Endothelial cell of umbilical vein (primary cell): ENCODE measurements around the gene COA4. TPM values are rescaled to one million over a fixed set of nuclear protein-coding genes. Genes with fewer than 3 reads are reported as not detected.

Experiments
- BruUV-seq: library from RNA; stranded (reverse); fragments of 400-500 nt; replicated peaks from 2 replicates; lab custom pipeline; 2021; lab: Mats Ljungman, UMichigan
- CTCF ChIA-PET: fragments of 300-600, 350-600 bp; sonication (Branson Sonifier 250); formaldehyde crosslinking; loops from one replicate; lab custom pipeline; 2021; ENCODE audit warnings: antibody characterized with exemption, inconsistent platforms; lab: Charles Lee
- POLR2A ChIA-PET: fragments of 300-600, 350-600 bp; sonication (Branson Sonifier 250); formaldehyde crosslinking; loops from one replicate; lab custom pipeline; 2021; ENCODE audit warnings: antibody characterized with exemption, inconsistent platforms; lab: Charles Lee
- DNase-seq: peaks from one replicate; pipeline ENCODE4 v3.0.0-alpha.2; 2011; ENCODE audit warnings: low read depth, low spot score
- FAIRE-seq: peaks from 2 replicates; lab custom pipeline; 2011; peaks lifted over from hg19 to GRCh38; lab: Jason Lieb, UNC
- H2AFZ ChIP-seq: 2 replicates; pipeline ENCODE4 v1.6.0; 2012; ENCODE audit warnings: low read depth, low read length, control low read depth, inconsistent platforms
- H3K27ac ChIP-seq: 2 replicates; pipeline ENCODE4 v1.5.1; 2011; ENCODE audit warnings: low read depth, mild to moderate bottlenecking, control low read depth, low read length, moderate library complexity; ENCODE audit not compliant: insufficient read depth
- H3K27me3 ChIP-seq, 2 experiments: 2 replicates each; pipeline versions ENCODE4 v1.6.0 to v1.6.1; 2011; ENCODE audit warnings: low read length in 2 of 2, mixed read lengths in 1 of 2; ENCODE audit not compliant: control insufficient read depth in 2 of 2, insufficient read depth in 2 of 2
- H3K36me3 ChIP-seq, 2 experiments: 2 replicates in 1 of 2; 3 replicates in 1 of 2; pipeline ENCODE4 v1.5.1; 2011; ENCODE audit warnings: low read length in 2 of 2, mild to moderate bottlenecking in 1 of 2, moderate library complexity in 1 of 2; ENCODE audit not compliant: control insufficient read depth in 2 of 2, insufficient read depth in 2 of 2; ENCODE audit errors: extremely low read depth in 1 of 2
- H3K4me1 ChIP-seq: 3 replicates; pipeline ENCODE4 v1.5.1; 2011; ENCODE audit warnings: mild to moderate bottlenecking, low read length; ENCODE audit not compliant: control insufficient read depth, insufficient read depth; ENCODE audit errors: extremely low read depth
- H3K4me2 ChIP-seq: 2 replicates; pipeline ENCODE4 v1.6.1; 2011; ENCODE audit warnings: low read length, control low read depth, mixed read lengths; ENCODE audit not compliant: insufficient read depth
- H3K4me3 ChIP-seq, 3 experiments: fragments of 200-600 bp in 1 of 3; sonication (generic), shearing (Covaris generic) in 1 of 3; replicated peaks in 1 of 3; 2 replicates each; pipeline ENCODE4 v1.5.1; 2011 to 2016; ENCODE audit warnings: control low read depth in 3 of 3, low read length in 3 of 3, mild to moderate bottlenecking in 2 of 3, inconsistent platforms in 1 of 3, low read depth in 1 of 3, moderate library complexity in 1 of 3; ENCODE audit not compliant: insufficient read depth in 1 of 3
- H3K79me2 ChIP-seq: 2 replicates; pipeline ENCODE4 v1.6.0; 2012; ENCODE audit warnings: low read length, inconsistent platforms; ENCODE audit not compliant: control insufficient read depth, insufficient read depth
- H3K9ac ChIP-seq: replicated peaks from 2 replicates; pipeline ENCODE3; 2011; ENCODE audit warnings: low read length, control low read depth; ENCODE audit not compliant: insufficient read depth; ENCODE audit errors: extremely low read depth
- H3K9me1 ChIP-seq: replicated peaks from 3 replicates; pipeline ENCODE4 v1.6.0; 2011; ENCODE audit warnings: mild to moderate bottlenecking, low read length; ENCODE audit not compliant: control insufficient read depth, insufficient read depth; ENCODE audit errors: extremely low read depth
- H3K9me3 ChIP-seq: replicated peaks from 2 replicates; pipeline ENCODE4 v1.5.1; 2012; ENCODE audit warnings: low read length, inconsistent platforms; ENCODE audit not compliant: control insufficient read depth, insufficient read depth
- H4K20me1 ChIP-seq: replicated peaks from 2 replicates; pipeline ENCODE3; 2011; ENCODE audit warnings: mild to moderate bottlenecking, low read length; ENCODE audit not compliant: control insufficient read depth, insufficient read depth; ENCODE audit errors: extremely low read depth
- EZH2 ChIP-seq: IDR thresholded peaks from 2 replicates; pipeline ENCODE4 v1.6.1; 2012; ENCODE audit warnings: borderline replicate concordance, low read depth, mild to moderate bottlenecking, moderate library complexity, low read length, inconsistent platforms; ENCODE audit not compliant: severe bottlenecking
- FOS ChIP-seq: IDR thresholded peaks from 2 replicates; pipeline ENCODE4 v1.6.1; 2011; ENCODE audit warnings: mild to moderate bottlenecking, low read length, moderate library complexity, borderline replicate concordance; ENCODE audit not compliant: insufficient read depth
- GATA2 ChIP-seq: IDR thresholded peaks from 2 replicates; pipeline ENCODE4 v1.7.0; 2011; ENCODE audit warnings: low read depth, mild to moderate bottlenecking, moderate library complexity, mixed read lengths, low read length; ENCODE audit not compliant: insufficient read length, insufficient read depth
- JUN ChIP-seq: IDR thresholded peaks from 2 replicates; pipeline ENCODE4 v1.6.1; 2011; ENCODE audit warnings: borderline replicate concordance, low read depth; ENCODE audit not compliant: insufficient read length, insufficient read depth
- MYC ChIP-seq: IDR thresholded peaks from one replicate; pipeline ENCODE4 v1.6.1; 2011; ENCODE audit warnings: mild to moderate bottlenecking, low read depth, low read length
- POLR2A ChIP-seq: IDR thresholded peaks from 2 replicates; pipeline ENCODE4 v1.6.1; 2012; ENCODE audit warnings: low read depth, mild to moderate bottlenecking, control low read depth, low read length
- POLR2AphosphoS5 ChIP-seq: IDR thresholded peaks from 2 replicates; pipeline ENCODE4 v1.6.1; 2012; ENCODE audit warnings: low read depth, mild to moderate bottlenecking, control low read depth, low read length, moderate library complexity; ENCODE audit not compliant: insufficient read depth
- dilution Hi-C: fragments of 300-500 bp; cut with MboI; formaldehyde crosslinking; loops from one replicate; pipeline ENCODE4 v1.15.0; 2019; ENCODE audit warnings: low sequenced_read_pairs; ENCODE audit not compliant: extremely low pct_ligation_motif_present
- intact Hi-C: fragments of 100-400 bp; cut with micrococcal nuclease; formaldehyde crosslinking; loops from one replicate; pipeline ENCODE4 v1.10.0; 2022
- polyA plus RNA-seq, 4 experiments: library from polyadenylated mRNA; depleted of rRNA in 3 of 4; stranded (reverse) in 3 of 4; unstranded in 1 of 4; fragments of >200 nt; gene quantifications; 2 replicates each; pipeline versions ENCODE4 v1.2.1 to v1.2.3, GENCODE V29; 2011 to 2012; ENCODE audit warnings: missing spikeins in 1 of 4
- total RNA-seq: library from RNA; stranded (reverse); gene quantifications from 2 replicates; pipeline ENCODE4 v1.2.3, GENCODE V29; 2021
- TF ChIP-seq, protein P1 (sequence below): IDR thresholded peaks from 2 replicates; pipeline ENCODE4 v1.6.1; 2011; ENCODE audit not compliant: insufficient read depth, insufficient read length
- TF ChIP-seq, protein P2 (sequence below), 2 donors: IDR thresholded peaks; 1 replicate in 1 of 2; 2 replicates in 1 of 2; pipeline ENCODE4 v1.5.1; 2011; ENCODE audit warnings: low read length in 2 of 2, mild to moderate bottlenecking in 2 of 2, moderate library complexity in 2 of 2, control low read depth in 1 of 2, inconsistent platforms in 1 of 2, low read depth in 1 of 2; ENCODE audit not compliant: insufficient read depth in 1 of 2; ENCODE audit errors: extremely low read depth in 1 of 2

COA4 gene
- total and polyA plus RNA-seq, 2 donors (not counting 3 experiments of a cell fraction or from before 2014, with no cell fraction given), result 58.1 to 120 TPM

DNA sequence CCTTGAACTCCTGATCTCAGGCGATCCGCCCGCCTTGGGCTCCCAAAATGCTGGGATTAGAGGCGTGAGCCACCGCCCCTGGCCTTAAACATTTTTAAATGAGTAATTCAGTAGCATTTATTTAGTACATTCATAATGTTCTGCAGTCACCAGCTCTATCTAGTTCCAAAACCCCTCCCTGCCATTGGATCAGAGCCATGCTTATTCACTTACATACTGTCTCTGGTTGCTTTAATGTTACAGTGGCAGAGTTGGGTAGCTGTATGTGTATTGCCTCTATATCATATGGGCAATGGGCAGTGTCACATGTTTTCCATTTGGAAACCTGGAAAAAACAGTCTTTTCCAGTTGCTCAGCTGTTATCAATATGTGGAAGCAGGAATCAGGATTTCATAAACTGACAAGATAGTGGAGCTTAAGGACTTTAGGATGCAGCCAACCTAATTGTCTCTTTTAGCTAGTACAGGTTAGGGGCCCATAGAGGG lies 10.5 kb downstream of the COA4 start:
- Histone ChIP-seq H3K4me3 (no peak overlapping the region), H3K4me1 (peaks cover 11% of the 10 kb centered on the region), H3K27me3 (no peaks in the 10 kb centered on the region), H2AFZ (no peak overlapping the region), H3K27ac (peak overlapping the region; percentile 17), H3K9ac (no peak overlapping the region), H3K9me1 (no peaks in the 10 kb centered on the region), H3K9me3 (no peaks in the 10 kb centered on the region), H3K4me2 (no peak overlapping the region), H3K79me2 (no peaks in the 10 kb centered on the region), H4K20me1 (no peaks in the 10 kb centered on the region), H3K36me3 (peaks cover 2% of the 10 kb centered on the region in 2 experiments)
- no TSS peak for BruUV-seq
- TF ChIP-seq JUN (no peak), MYC (no peak), GATA2 (no peak), POLR2A (no peak), EZH2 (no peak), FOS (no peak), POLR2AphosphoS5 (no peak)
- TF ChIP-seq, protein P1, sequence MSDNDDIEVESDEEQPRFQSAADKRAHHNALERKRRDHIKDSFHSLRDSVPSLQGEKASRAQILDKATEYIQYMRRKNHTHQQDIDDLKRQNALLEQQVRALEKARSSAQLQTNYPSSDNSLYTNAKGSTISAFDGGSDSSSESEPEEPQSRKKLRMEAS, result no peak
- TF ChIP-seq, protein P2, sequence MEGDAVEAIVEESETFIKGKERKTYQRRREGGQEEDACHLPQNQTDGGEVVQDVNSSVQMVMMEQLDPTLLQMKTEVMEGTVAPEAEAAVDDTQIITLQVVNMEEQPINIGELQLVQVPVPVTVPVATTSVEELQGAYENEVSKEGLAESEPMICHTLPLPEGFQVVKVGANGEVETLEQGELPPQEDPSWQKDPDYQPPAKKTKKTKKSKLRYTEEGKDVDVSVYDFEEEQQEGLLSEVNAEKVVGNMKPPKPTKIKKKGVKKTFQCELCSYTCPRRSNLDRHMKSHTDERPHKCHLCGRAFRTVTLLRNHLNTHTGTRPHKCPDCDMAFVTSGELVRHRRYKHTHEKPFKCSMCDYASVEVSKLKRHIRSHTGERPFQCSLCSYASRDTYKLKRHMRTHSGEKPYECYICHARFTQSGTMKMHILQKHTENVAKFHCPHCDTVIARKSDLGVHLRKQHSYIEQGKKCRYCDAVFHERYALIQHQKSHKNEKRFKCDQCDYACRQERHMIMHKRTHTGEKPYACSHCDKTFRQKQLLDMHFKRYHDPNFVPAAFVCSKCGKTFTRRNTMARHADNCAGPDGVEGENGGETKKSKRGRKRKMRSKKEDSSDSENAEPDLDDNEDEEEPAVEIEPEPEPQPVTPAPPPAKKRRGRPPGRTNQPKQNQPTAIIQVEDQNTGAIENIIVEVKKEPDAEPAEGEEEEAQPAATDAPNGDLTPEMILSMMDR (IDR thresholded peaks at IDR 0.05; ENCODE audit: extremely low read depth in 1 of 2, insufficient read depth in 1 of 2, low read depth in 1 of 2, low read length in 2 of 2), result no peak
- dilution Hi-C loops, result no loop called here
- intact Hi-C loops, result no loop called here
- CTCF ChIA-PET, result interaction anchor here (1.1 to 1.6 kb wide), 3 partner anchors 18 to 65 kb away, joined by 3 to 4 read pairs (median 3); no protein-coding TSS in a partner anchor
- no peak for DNase-seq
- POLR2A ChIA-PET, result interaction anchor here (0.6 kb wide), 1 partner anchor 69 kb away, joined by 6 read pairs; no protein-coding TSS in a partner anchor
- no peak for FAIRE-seq
